Esophagus muscularis mucosa (tissue), 4 donors: ENCODE measurements around the gene ARPIN. TPM values are rescaled to one million over a fixed set of nuclear protein-coding genes. Genes with fewer than 3 reads are reported as not detected.

Source experiments
- DNase-seq: peaks from one replicate; pipeline ENCODE4 v3.0.0-alpha.2; 2017; ENCODE audit errors: extremely low spot score
- H3K27ac ChIP-seq, 4 donors: fragments of 200-600 bp; sonication (generic); replicated peaks in 1 of 4; 1 replicate in 3 of 4; 2 replicates in 1 of 4; pipeline ENCODE4 v1.5.1; 2016 to 2019; ENCODE audit warnings: mild to moderate bottlenecking in 1 of 4
- H3K27me3 ChIP-seq, 4 donors: fragments of 200-600 bp; sonication (generic); one replicate each; pipeline versions ENCODE4 v1.5.1 to v1.6.0; 2016 to 2019
- H3K36me3 ChIP-seq, 4 donors: fragments of 200-600 bp; sonication (generic); one replicate each; pipeline ENCODE4 v1.5.1; 2016 to 2019
- H3K4me1 ChIP-seq, 4 donors: fragments of 200-600 bp; sonication (generic); one replicate each; pipeline ENCODE4 v1.5.1; 2016 to 2019
- H3K4me3 ChIP-seq, 4 donors: fragments of 200-600 bp; sonication (generic); 1 replicate in 2 of 4; 2 replicates in 2 of 4; pipeline ENCODE4 v1.5.1; 2016 to 2019; ENCODE audit warnings: mild to moderate bottlenecking in 4 of 4, moderate library complexity in 1 of 4
- H3K9me3 ChIP-seq, 4 donors: fragments of 200-600 bp; sonication (generic); 1 replicate in 3 of 4; 2 replicates in 1 of 4; pipeline ENCODE4 v1.5.1; 2016 to 2019
- EP300 ChIP-seq: sonication (generic); formaldehyde crosslinking; IDR thresholded peaks from one replicate; pipeline ENCODE4 v1.6.1; 2017; ENCODE audit warnings: antibody characterized with exemption
- POLR2A ChIP-seq: fragments of 450-650 bp; IDR thresholded peaks from one replicate; pipeline ENCODE4 v1.6.1; 2017; ENCODE audit warnings: antibody characterized with exemption, moderate library complexity, mild to moderate bottlenecking, low read depth
- POLR2AphosphoS5 ChIP-seq, 2 donors: sonication (generic); formaldehyde crosslinking; IDR thresholded peaks; one replicate each; pipeline ENCODE4 v1.6.1; 2017; ENCODE audit warnings: antibody characterized with exemption in 2 of 2
- WGBS: methylation state at CpG from one replicate; pipeline ENCODE4 v1.1.5; 2018; 5-methylcytosine and 5-hydroxymethylcytosine counted together
- intact Hi-C: fragments of 100-400 bp; cut with DNase I; formaldehyde crosslinking; loops from one replicate; pipeline ENCODE4 v1.15.1; 2023
- total RNA-seq, 4 donors: library from RNA; depleted of rRNA; stranded (reverse); fragments of >200 nt; gene quantifications; one replicate each; pipeline versions ENCODE4 v1.1.0 to v1.2.1, GENCODE V29; 2016
- TF ChIP-seq, protein P1 (sequence below), 3 experiments: fragments of 200-600 bp in 2 of 3; fragments of 450-650 bp in 1 of 3; sonication (generic) in 2 of 3; IDR thresholded peaks; one replicate each; pipeline ENCODE4 v1.5.1; 2017 to 2019; ENCODE audit warnings: antibody characterized with exemption in 3 of 3, mild to moderate bottlenecking in 2 of 3, moderate library complexity in 1 of 3

ARPIN gene
- total RNA-seq, 4 donors from 2014 or later = 19.9 to 26.6 (median 25.4) TPM

DNA sequence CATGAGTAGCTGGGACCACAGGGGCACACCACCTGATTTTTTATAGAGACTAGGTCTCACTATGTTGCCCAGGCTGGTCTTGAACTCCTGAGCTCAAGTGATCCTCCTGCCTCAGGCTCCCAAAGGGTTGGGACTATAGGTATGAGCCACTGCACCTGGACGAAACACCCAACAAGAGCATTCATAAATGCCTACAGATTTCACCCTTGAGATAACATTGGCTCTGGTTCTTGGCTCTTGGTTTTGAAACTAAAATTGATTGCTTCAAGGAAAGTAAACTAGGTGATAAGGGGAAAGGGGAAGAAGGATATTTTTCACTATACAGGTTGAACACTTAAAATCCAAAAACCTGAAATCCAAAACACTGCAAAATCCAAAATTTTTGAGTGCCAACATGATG, 29.2 kb downstream of the ARPIN start:
- WGBS = 100% methylated on average over 1 of the region's 1 CpG
- no peak overlapping the region for H3K27ac ChIP-seq
- no peaks in the 10 kb centered on the region for H3K27me3 ChIP-seq
- peaks cover 25 to 100% (median 60%) of the 10 kb centered on the region in 4 donors for H3K36me3 ChIP-seq
- no peaks in the 10 kb centered on the region for H3K9me3 ChIP-seq
- DNase-seq = no peak
- peaks cover 0 to 3% (median 0%) of the 10 kb centered on the region in 4 donors for H3K4me1 ChIP-seq
- H3K4me3 ChIP-seq = no peak overlapping the region
- TF ChIP-seq POLR2A = no peak
- no peak for TF ChIP-seq POLR2AphosphoS5 (IDR thresholded peaks at IDR 0.05)
- TF ChIP-seq, protein P1, sequence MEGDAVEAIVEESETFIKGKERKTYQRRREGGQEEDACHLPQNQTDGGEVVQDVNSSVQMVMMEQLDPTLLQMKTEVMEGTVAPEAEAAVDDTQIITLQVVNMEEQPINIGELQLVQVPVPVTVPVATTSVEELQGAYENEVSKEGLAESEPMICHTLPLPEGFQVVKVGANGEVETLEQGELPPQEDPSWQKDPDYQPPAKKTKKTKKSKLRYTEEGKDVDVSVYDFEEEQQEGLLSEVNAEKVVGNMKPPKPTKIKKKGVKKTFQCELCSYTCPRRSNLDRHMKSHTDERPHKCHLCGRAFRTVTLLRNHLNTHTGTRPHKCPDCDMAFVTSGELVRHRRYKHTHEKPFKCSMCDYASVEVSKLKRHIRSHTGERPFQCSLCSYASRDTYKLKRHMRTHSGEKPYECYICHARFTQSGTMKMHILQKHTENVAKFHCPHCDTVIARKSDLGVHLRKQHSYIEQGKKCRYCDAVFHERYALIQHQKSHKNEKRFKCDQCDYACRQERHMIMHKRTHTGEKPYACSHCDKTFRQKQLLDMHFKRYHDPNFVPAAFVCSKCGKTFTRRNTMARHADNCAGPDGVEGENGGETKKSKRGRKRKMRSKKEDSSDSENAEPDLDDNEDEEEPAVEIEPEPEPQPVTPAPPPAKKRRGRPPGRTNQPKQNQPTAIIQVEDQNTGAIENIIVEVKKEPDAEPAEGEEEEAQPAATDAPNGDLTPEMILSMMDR (IDR thresholded peaks at IDR 0.05) = no peak
- no peak for TF ChIP-seq EP300
- intact Hi-C loops = no loop called here

DNA sequence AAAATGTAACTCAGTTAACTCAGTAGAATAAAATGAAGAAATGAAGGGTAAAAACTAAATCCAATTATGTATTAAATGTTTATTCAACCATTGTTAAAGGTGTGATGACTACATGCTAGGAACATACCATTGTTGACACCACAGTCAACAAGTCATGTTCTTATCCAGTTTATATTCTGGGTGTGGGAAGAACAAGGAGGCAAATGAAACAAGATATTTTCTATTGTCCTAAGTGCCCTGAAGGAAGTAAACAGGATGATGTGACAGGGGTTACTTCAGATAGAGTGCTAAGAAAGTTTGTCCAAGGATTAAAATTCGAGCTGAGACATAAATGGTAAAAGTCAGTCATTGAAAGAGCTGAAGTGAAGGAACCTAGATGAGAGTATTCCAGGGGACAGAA, 32.0 kb downstream of the ARPIN start:
- Histone ChIP-seq H3K27me3 (no peaks in the 10 kb centered on the region), H3K4me3 (no peak overlapping the region), H3K4me1 (no peaks in the 10 kb centered on the region), H3K9me3 (no peaks in the 10 kb centered on the region), H3K36me3 (peaks cover 28 to 100% (median 56%) of the 10 kb centered on the region in 4 donors), H3K27ac (no peak overlapping the region)
- TF ChIP-seq, protein P1 (IDR thresholded peaks at IDR 0.05) = no peak
- intact Hi-C loops = no loop called here
- WGBS = 73% methylated on average over 1 of the region's 1 CpG
- DNase-seq = no peak

DNA sequence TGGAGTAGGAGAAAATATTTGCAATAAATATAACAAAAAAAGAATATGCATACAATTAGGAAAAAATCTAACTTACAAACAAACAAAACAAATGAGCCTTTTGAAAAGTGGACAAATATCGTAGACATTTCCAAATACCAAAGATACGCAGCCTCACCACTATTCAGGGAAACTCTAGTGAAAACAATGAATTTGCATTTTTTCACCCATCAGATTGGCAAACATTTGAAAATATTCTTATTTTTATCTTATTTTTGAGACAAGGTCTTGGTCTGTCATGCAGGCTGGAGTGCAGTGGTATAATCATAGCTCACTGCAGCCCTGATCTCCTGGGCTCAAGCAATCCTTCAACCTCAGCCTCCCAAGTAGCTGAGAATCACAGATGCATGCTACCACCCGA, 34.4 kb downstream of the ARPIN start:
- peaks cover 18 to 84% (median 42%) of the 10 kb centered on the region in 4 donors for H3K36me3 ChIP-seq
- H3K27me3 ChIP-seq = no peaks in the 10 kb centered on the region
- DNase-seq = no peak
- no peak overlapping the region for H3K27ac ChIP-seq
- H3K4me3 ChIP-seq = no peak overlapping the region
- TF ChIP-seq POLR2A (no peak), POLR2AphosphoS5 (IDR thresholded peaks at IDR 0.05) (no peak), EP300 (no peak)
- TF ChIP-seq, protein P1 (IDR thresholded peaks at IDR 0.05) = no peak
- intact Hi-C loops = loop anchor here (10.0 kb wide), 1 partner anchor 234 kb away; no protein-coding TSS in a partner anchor
- H3K4me1 ChIP-seq = peaks cover 0 to 7% (median 4%) of the 10 kb centered on the region in 4 donors
- WGBS = 64% methylated on average over 3 of the region's 3 CpGs
- no peaks in the 10 kb centered on the region for H3K9me3 ChIP-seq

DNA sequence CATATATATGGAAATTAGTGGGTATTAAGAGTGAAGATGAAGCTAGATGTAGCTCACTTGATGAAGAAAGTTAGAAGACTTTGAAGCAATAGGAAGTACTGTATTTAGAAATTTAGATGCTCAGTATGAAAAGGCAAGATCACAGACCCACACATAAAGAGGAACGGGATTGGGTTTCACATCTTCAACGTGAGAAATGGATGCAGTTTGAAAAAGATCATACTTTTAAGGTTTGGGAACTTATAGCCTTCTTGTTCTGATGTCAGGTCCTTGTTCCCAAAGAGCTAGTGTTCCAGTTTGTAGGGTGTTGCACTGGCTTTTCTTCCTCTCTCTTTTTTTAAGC, 35.7 kb downstream of the ARPIN start:
- peaks cover 0 to 7% (median 4%) of the 10 kb centered on the region in 4 donors for H3K4me1 ChIP-seq
- peaks cover 16 to 76% (median 41%) of the 10 kb centered on the region in 4 donors for H3K36me3 ChIP-seq
- WGBS = 58% methylated on average over 2 of the region's 2 CpGs
- TF ChIP-seq, protein P1 (IDR thresholded peaks at IDR 0.05) = no peak
- TF ChIP-seq POLR2A = no peak
- H3K27ac ChIP-seq = no peak overlapping the region
- H3K27me3 ChIP-seq = no peaks in the 10 kb centered on the region
- intact Hi-C loops = loop anchor here (10.0 kb wide), 1 partner anchor 232 kb away; no protein-coding TSS in a partner anchor
- no peak overlapping the region for H3K4me3 ChIP-seq
- H3K9me3 ChIP-seq = no peaks in the 10 kb centered on the region
- DNase-seq = no peak

DNA sequence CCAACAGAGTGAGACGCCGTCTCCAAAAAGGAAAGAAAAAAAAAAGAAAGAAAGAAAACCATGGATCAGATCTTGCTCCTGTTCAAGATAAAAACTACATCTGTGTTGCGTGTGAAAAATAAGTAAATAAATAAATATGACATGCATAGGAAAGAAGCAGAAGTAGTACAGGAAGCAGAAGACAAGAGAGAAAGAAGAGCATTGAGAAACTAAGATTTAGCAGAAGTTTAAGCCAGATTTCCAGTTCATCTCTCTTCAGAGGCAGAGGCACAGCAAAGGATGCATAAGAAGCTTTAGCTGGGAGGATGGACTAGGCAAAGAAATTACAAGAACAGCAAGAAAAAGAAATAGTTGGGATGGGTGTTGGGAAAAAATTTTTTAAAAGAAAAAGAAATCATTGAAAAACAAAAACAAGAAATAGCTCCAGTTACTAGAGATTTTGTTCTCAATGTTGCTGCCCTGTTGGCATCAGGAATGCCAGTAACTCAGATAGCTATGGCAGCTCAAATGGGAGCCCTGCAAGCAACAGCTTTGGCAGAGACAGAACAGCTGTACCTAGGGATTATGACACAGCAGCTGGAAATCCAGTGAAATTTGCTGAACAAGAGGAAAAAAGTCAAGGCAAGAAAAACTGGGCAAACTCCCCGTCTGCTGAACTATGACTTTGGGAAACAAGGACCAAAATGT, 36.2 kb downstream of the ARPIN start:
- 77% methylated on average over 4 of the region's 4 CpGs for WGBS
- TF ChIP-seq POLR2A = no peak
- H3K27me3 ChIP-seq = no peaks in the 10 kb centered on the region
- intact Hi-C loops = loop anchor here (10.0 kb wide), 1 partner anchor 232 kb away; no protein-coding TSS in a partner anchor
- peaks cover 0 to 7% (median 4%) of the 10 kb centered on the region in 4 donors for H3K4me1 ChIP-seq
- no peak for DNase-seq
- H3K9me3 ChIP-seq = no peaks in the 10 kb centered on the region
- H3K4me3 ChIP-seq = no peak overlapping the region
- H3K27ac ChIP-seq = no peak overlapping the region
- peaks cover 16 to 75% (median 43%) of the 10 kb centered on the region in 4 donors for H3K36me3 ChIP-seq
